Neutrophil (primary cell): ENCODE data around the gene PDE2A.
A peak's percentile ranks its signal among the peaks of the same experiment; 100 is the strongest.

Experiments used
- H3K27ac ChIP-seq: fragments of 200-600 bp; sonication (generic); 2 replicates; pipeline ENCODE4 v1.5.1; 2016; ENCODE audit warnings: mild to moderate bottlenecking, moderate library complexity
- H3K27me3 ChIP-seq: fragments of 200-600 bp; sonication (generic); 2 replicates; pipeline ENCODE4 v1.6.0; 2016; ENCODE audit warnings: mild to moderate bottlenecking
- H3K36me3 ChIP-seq: fragments of 200-600 bp; sonication (generic); 2 replicates; pipeline ENCODE4 v1.5.1; 2017
- H3K4me1 ChIP-seq, 2 experiments: fragments of 200-600 bp in 1 of 2; sonication (generic) in 1 of 2; 1 replicate in 1 of 2; 2 replicates in 1 of 2; pipeline versions ENCODE4 v1.5.1 to v1.6.1; 2013 to 2016; ENCODE audit warnings: low read depth in 1 of 2, low read length in 1 of 2, mild to moderate bottlenecking in 1 of 2, moderate library complexity in 1 of 2; ENCODE audit not compliant: control insufficient read depth in 1 of 2, insufficient read depth in 1 of 2
- H3K4me3 ChIP-seq, 2 experiments: fragments of 200-600 bp in 1 of 2; sonication (generic) in 1 of 2; 1 replicate in 1 of 2; 2 replicates in 1 of 2; pipeline ENCODE4 v1.5.1; 2013 to 2016; ENCODE audit warnings: low read depth in 1 of 2, low read length in 1 of 2, mild to moderate bottlenecking in 1 of 2, moderate library complexity in 1 of 2
- H3K9me3 ChIP-seq: fragments of 200-600 bp; sonication (generic); 2 replicates; pipeline ENCODE4 v1.5.1; 2016
- TF ChIP-seq, protein P1 (sequence below): fragments of 200-600 bp; sonication (generic); IDR thresholded peaks from 2 replicates; pipeline ENCODE4 v1.5.1; 2016; ENCODE audit warnings: antibody characterized with exemption

The PDE2A gene

GRCh38 chr11:72589802-72590761 lies 84.1 kb downstream of the PDE2A start:
- Histone ChIP-seq H3K4me3 (peak overlapping the region in 1 of 2 experiments; percentile 35), H3K27me3 (peaks cover 98% of the 10 kb centered on the region), H3K4me1 (peaks cover 12 to 18% of the 10 kb centered on the region in 2 experiments), H3K36me3 (no peaks in the 10 kb centered on the region), H3K27ac (no peak overlapping the region), H3K9me3 (no peaks in the 10 kb centered on the region)
- TF ChIP-seq, protein P1, sequence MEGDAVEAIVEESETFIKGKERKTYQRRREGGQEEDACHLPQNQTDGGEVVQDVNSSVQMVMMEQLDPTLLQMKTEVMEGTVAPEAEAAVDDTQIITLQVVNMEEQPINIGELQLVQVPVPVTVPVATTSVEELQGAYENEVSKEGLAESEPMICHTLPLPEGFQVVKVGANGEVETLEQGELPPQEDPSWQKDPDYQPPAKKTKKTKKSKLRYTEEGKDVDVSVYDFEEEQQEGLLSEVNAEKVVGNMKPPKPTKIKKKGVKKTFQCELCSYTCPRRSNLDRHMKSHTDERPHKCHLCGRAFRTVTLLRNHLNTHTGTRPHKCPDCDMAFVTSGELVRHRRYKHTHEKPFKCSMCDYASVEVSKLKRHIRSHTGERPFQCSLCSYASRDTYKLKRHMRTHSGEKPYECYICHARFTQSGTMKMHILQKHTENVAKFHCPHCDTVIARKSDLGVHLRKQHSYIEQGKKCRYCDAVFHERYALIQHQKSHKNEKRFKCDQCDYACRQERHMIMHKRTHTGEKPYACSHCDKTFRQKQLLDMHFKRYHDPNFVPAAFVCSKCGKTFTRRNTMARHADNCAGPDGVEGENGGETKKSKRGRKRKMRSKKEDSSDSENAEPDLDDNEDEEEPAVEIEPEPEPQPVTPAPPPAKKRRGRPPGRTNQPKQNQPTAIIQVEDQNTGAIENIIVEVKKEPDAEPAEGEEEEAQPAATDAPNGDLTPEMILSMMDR: no peak

GRCh38 chr11:72588421-72589410 lies 85.5 kb downstream of the PDE2A start:
- no peak overlapping the region for H3K4me3 ChIP-seq
- no peaks in the 10 kb centered on the region for H3K36me3 ChIP-seq
- H3K4me1 ChIP-seq: peaks cover 19 to 29% of the 10 kb centered on the region in 2 experiments
- peaks cover 98% of the 10 kb centered on the region for H3K27me3 ChIP-seq
- no peak overlapping the region for H3K27ac ChIP-seq
- TF ChIP-seq, protein P1: no peak
- H3K9me3 ChIP-seq: no peaks in the 10 kb centered on the region

DNA sequence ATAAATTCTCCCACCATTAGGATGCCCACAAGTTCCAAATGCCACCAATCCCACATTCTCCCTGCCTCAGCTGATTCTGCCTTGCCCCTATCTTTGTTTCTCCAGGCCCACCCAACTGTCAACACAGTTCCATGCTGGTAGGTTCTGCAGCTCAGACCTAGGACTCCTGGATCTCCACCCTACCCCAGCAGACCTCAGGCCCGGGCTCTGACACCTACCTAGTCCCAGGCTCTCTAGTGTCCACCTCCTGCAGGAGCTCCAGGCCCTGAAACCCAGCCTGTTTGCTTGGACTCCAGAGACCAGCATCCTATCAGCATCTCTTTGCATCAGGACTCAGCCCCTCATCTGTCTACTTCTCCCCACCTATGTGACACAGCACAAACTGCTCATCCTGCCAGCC lies 86.5 kb downstream of the PDE2A start:
- peaks cover 19 to 29% of the 10 kb centered on the region in 2 experiments for H3K4me1 ChIP-seq
- no peaks in the 10 kb centered on the region for H3K36me3 ChIP-seq
- H3K4me3 ChIP-seq: no peak overlapping the region
- TF ChIP-seq, protein P1: no peak
- H3K27ac ChIP-seq: no peak overlapping the region
- no peaks in the 10 kb centered on the region for H3K9me3 ChIP-seq
- H3K27me3 ChIP-seq: peaks cover 98% of the 10 kb centered on the region

DNA sequence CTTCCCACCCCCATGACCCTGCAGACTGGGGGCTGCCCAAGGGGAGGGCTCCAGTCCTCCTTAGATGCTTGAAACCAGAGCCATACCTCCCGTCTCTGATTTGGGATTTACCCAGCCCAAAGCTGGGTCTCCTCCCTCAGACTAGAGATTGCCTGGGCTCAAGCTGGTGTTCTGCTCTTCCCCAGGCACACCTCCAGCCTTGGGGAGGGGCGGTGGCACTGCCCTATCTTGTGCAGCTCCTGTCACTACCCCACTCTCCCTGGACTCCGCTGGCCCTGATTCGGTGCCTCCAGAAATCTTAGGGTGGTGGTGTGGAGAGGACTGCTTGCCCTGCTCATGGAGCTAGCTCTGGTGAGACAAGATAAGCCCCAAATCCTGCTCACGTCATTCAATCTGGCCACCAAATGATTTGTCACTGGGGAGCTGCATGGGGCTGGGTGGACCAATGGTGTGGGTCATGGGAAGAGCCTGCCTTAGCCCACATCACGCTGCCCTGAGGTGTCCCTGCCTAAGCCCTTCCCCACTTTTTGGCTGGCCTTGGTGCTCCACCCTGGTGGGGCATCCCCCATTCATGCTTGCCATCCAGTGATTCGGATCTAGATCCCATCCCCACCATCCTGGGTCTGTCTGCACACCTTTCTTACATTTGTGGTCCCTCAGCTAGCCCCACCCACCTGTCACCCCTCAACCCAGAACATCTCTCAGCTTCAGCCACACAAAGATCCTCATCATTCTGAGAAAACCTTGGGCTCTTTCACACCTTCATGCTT lies 87.7 kb downstream of the PDE2A start:
- peaks cover 19 to 29% of the 10 kb centered on the region in 2 experiments for H3K4me1 ChIP-seq
- peaks cover 98% of the 10 kb centered on the region for H3K27me3 ChIP-seq
- H3K9me3 ChIP-seq: no peaks in the 10 kb centered on the region
- TF ChIP-seq, protein P1: no peak
- H3K36me3 ChIP-seq: no peaks in the 10 kb centered on the region
- H3K27ac ChIP-seq: no peak overlapping the region
- no peak overlapping the region for H3K4me3 ChIP-seq
